Measurements from ENCODE around the gene SMAD6.

The SMAD6 gene

GRCh38 chr15:66692808-66693596, 9.0 kb upstream of the SMAD6 start:
- Histone ChIP-seq H3K4me1 (ENCODE audit: control insufficient read depth, insufficient read depth, low read length) (no peaks in the 10 kb centered on the region), H3K27ac (ENCODE audit: extremely low read depth, low read depth, low read length) (no peak overlapping the region), H3K36me3 (ENCODE audit: control insufficient read depth in 2 of 2, insufficient read depth in 1 of 2, low read length in 2 of 2) (no peaks in the 10 kb centered on the region), H3K4me3 (ENCODE audit: low read depth, low read length) (no peak overlapping the region), H3K9me3 (ENCODE audit: control insufficient read depth, insufficient read depth, low read depth, low read length) (no peaks in the 10 kb centered on the region)
- CTCF ChIA-PET, result interaction anchor here (0.6 to 1.3 kb wide), 5 partner anchors 27 to 158 kb away, joined by 3 to 4 read pairs (median 3); no protein-coding TSS in a partner anchor
- POLR2A ChIA-PET, result no interaction called here
- TF ChIP-seq ZNF155 (tag by site-specific recombination; IDR thresholded peaks at IDR 0.05), result no peak
- no peak for TF ChIP-seq ZNF677 (tag by site-specific recombination; IDR thresholded peaks at IDR 0.05)
- TF ChIP-seq ZNF266 (tag by site-specific recombination; IDR thresholded peaks at IDR 0.05; ENCODE audit: low read depth), result no peak
- no peak for TF ChIP-seq SP3 (tag by site-specific recombination; IDR thresholded peaks at IDR 0.05)
- no peak for TF ChIP-seq KLF17 (tag by site-specific recombination; IDR thresholded peaks at IDR 0.05)
- TF ChIP-seq ZNF221 (tag by site-specific recombination; IDR thresholded peaks at IDR 0.05; ENCODE audit: borderline replicate concordance), result no peak
- no peak for TF ChIP-seq ZNF121 (tag by site-specific recombination; IDR thresholded peaks at IDR 0.05)

GRCh38 chr15:66696770-66697169, 5.3 kb upstream of the SMAD6 start:
- ChIA-PET CTCF (interaction anchor here (0.6 to 5.7 kb wide), 9 partner anchors 12 to 155 kb away, joined by 3 to 40 read pairs (median 3); no protein-coding TSS in a partner anchor), POLR2A (interaction anchor here (1.0 kb wide), 1 partner anchor 15 kb away, joined by 3 read pairs; no protein-coding TSS in a partner anchor)
- Histone ChIP-seq H3K27ac (ENCODE audit: extremely low read depth, low read depth, low read length) (no peak overlapping the region), H3K4me3 (ENCODE audit: low read depth, low read length) (no peak overlapping the region), H3K36me3 (ENCODE audit: control insufficient read depth in 2 of 2, insufficient read depth in 1 of 2, low read length in 2 of 2) (no peaks in the 10 kb centered on the region), H3K9me3 (ENCODE audit: control insufficient read depth, insufficient read depth, low read depth, low read length) (no peaks in the 10 kb centered on the region), H3K4me1 (ENCODE audit: control insufficient read depth, insufficient read depth, low read length) (peaks cover 4% of the 10 kb centered on the region)
- TF ChIP-seq ZNF248 (tag by site-specific recombination; IDR thresholded peaks at IDR 0.05) (no peak), ZNF623 (tag by site-specific recombination; IDR thresholded peaks at IDR 0.05) (peak; percentile 44; the same call in 1 of the 2 replicates), ZNF530 (tag by site-specific recombination; IDR thresholded peaks at IDR 0.05; ENCODE audit: low read depth) (no peak)

GRCh38 chr15:66698318-66698961, 3.6 kb upstream of the SMAD6 start:
- ChIA-PET POLR2A (interaction anchor here (0.8 to 1.0 kb wide), 3 partner anchors 14 to 53 kb away, joined by 3 read pairs; no protein-coding TSS in a partner anchor), CTCF (interaction anchor here (0.6 to 5.7 kb wide), 37 partner anchors 9 to 547 kb away, joined by 3 to 40 read pairs (median 4); no protein-coding TSS in a partner anchor)
- Histone ChIP-seq H3K27ac (ENCODE audit: extremely low read depth, low read depth, low read length) (no peak overlapping the region), H3K4me3 (ENCODE audit: low read depth, low read length) (no peak overlapping the region), H3K36me3 (ENCODE audit: control insufficient read depth in 2 of 2, insufficient read depth in 1 of 2, low read length in 2 of 2) (no peaks in the 10 kb centered on the region), H3K4me1 (ENCODE audit: control insufficient read depth, insufficient read depth, low read length) (peaks cover 4% of the 10 kb centered on the region), H3K9me3 (ENCODE audit: control insufficient read depth, insufficient read depth, low read depth, low read length) (no peaks in the 10 kb centered on the region)
- TF ChIP-seq ZNF76 (tag by site-specific recombination; IDR thresholded peaks at IDR 0.05; ENCODE audit: borderline replicate concordance, low read depth) (peak; percentile 29; the same call in 1 of the 2 replicates), PATZ1 (tag by site-specific recombination; IDR thresholded peaks at IDR 0.05) (peak; percentile 72), GLIS2 (tag by site-specific recombination; IDR thresholded peaks at IDR 0.05) (peak; percentile 35), ZNF341 (tag by site-specific recombination; IDR thresholded peaks at IDR 0.05; ENCODE audit: low read depth) (peak; percentile 65), ZFP69B (tag by site-specific recombination; IDR thresholded peaks at IDR 0.05) (peak; percentile 99), ZEB2 (tag by site-specific recombination; IDR thresholded peaks at IDR 0.05) (peak; percentile 60; the same call in 1 of the 2 replicates), HOXC10 (CRISPR knock-in tag; IDR thresholded peaks at IDR 0.05) (no peak), ZNF660 (tag by site-specific recombination; IDR thresholded peaks at IDR 0.05) (peak; percentile 29; the same call in 1 of the 2 replicates), ZNF692 (tag by site-specific recombination; IDR thresholded peaks at IDR 0.05) (peak; percentile 99), ZNF658 (tag by site-specific recombination; IDR thresholded peaks at IDR 0.05) (no peak), ZFP37 (tag by site-specific recombination; IDR thresholded peaks at IDR 0.05) (0 out of 2 replicates have a peak, but pooled peaks have one; percentile 31), ZNF600 (tag by site-specific recombination; IDR thresholded peaks at IDR 0.05) (peak; percentile 72), WT1 (tag by site-specific recombination; IDR thresholded peaks at IDR 0.05) (0 out of 2 replicates have a peak, but pooled peaks have one; percentile 36), CTCF (tag by site-specific recombination; IDR thresholded peaks at IDR 0.05) (peak; percentile 92)
